ENCODE data around the gene YOD1.

YOD1 gene

GRCh38 chr1:207049974-207050391 lies 1.0 kb downstream of the YOD1 start:
- Histone ChIP-seq H3K4me1 (ENCODE audit: control insufficient read depth, low read length) (peaks cover 17% of the 10 kb centered on the region), H3K79me2 (ENCODE audit: control insufficient read depth, low read length) (peaks cover 49% of the 10 kb centered on the region), H3K4me2 (ENCODE audit: low read length) (peak overlapping the region; percentile 79), H3K4me3 (ENCODE audit: low read length) (peak overlapping the region; percentile 88), H3K36me3 (ENCODE audit: control insufficient read depth, low read length) (peaks cover 34% of the 10 kb centered on the region), H4K20me1 (ENCODE audit: control insufficient read depth, insufficient read depth, low read depth, low read length) (peaks cover 3% of the 10 kb centered on the region; the same call in 1 of the 2 replicates), H3K27ac (ENCODE audit: low read depth, low read length) (peak overlapping the region; percentile 18; the same call in 1 of the 2 replicates), H3K27me3 (ENCODE audit: control insufficient read depth, low read length) (peaks cover 35% of the 10 kb centered on the region), H3F3A (ENCODE audit: control insufficient read depth, insufficient read depth) (peaks cover 4% of the 10 kb centered on the region; the same call in 1 of the 2 replicates), H3K9me3 (ENCODE audit: control insufficient read depth, insufficient read depth, low read length) (peaks cover 4% of the 10 kb centered on the region; the same call in 1 of the 2 replicates), H3K9me2 (replicated peaks; ENCODE audit: control insufficient read depth, low read length) (no peaks in the 10 kb centered on the region)
- peak; percentile 84 for TF ChIP-seq CTCF (IDR thresholded peaks at IDR 0.05; ENCODE audit: low read depth, low read length, poor library complexity, severe bottlenecking)
- no peak for TF ChIP-seq EZH2phosphoT487 (IDR thresholded peaks at IDR 0.05; ENCODE audit: borderline replicate concordance, low read length)

- H4K20me1 ChIP-seq (ENCODE audit: control insufficient read depth, insufficient read depth, low read depth, low read length): peaks cover 3% of the 10 kb centered on the region; the same call in 1 of the 2 replicates
- peaks cover 4% of the 10 kb centered on the region; the same call in 1 of the 2 replicates for H3K9me3 ChIP-seq (ENCODE audit: control insufficient read depth, insufficient read depth, low read length)
- peaks cover 30% of the 10 kb centered on the region for H3K27me3 ChIP-seq (ENCODE audit: control insufficient read depth, low read length)
- TF ChIP-seq EZH2phosphoT487 (IDR thresholded peaks at IDR 0.05; ENCODE audit: borderline replicate concordance, low read length): no peak
- no peak for TF ChIP-seq CTCF (IDR thresholded peaks at IDR 0.05; ENCODE audit: low read depth, low read length, poor library complexity, severe bottlenecking)
- H3K9me2 ChIP-seq (replicated peaks; ENCODE audit: control insufficient read depth, low read length): no peaks in the 10 kb centered on the region
- peaks cover 49% of the 10 kb centered on the region for H3K79me2 ChIP-seq (ENCODE audit: control insufficient read depth, low read length)
- peaks cover 36% of the 10 kb centered on the region for H3K36me3 ChIP-seq (ENCODE audit: control insufficient read depth, low read length)
- peaks cover 4% of the 10 kb centered on the region; the same call in 1 of the 2 replicates for H3F3A ChIP-seq (ENCODE audit: control insufficient read depth, insufficient read depth)
- H3K4me1 ChIP-seq (ENCODE audit: control insufficient read depth, low read length): peaks cover 15% of the 10 kb centered on the region
- H3K4me2 ChIP-seq (ENCODE audit: low read length): peak overlapping the region; percentile 79
- H3K27ac ChIP-seq (ENCODE audit: low read depth, low read length): no peak overlapping the region
- peak overlapping the region; percentile 88 for H3K4me3 ChIP-seq (ENCODE audit: low read length)
Observed at GRCh38 chr1:207049514-207049913, 1.5 kb downstream of the YOD1 start.

GRCh38 chr1:207049054-207049453 lies 2.0 kb downstream of the YOD1 start:
- peaks cover 4% of the 10 kb centered on the region; the same call in 1 of the 2 replicates for H3K9me3 ChIP-seq (ENCODE audit: control insufficient read depth, insufficient read depth, low read length)
- peaks cover 30% of the 10 kb centered on the region for H3K27me3 ChIP-seq (ENCODE audit: control insufficient read depth, low read length)
- peaks cover 49% of the 10 kb centered on the region for H3K79me2 ChIP-seq (ENCODE audit: control insufficient read depth, low read length)
- H3K27ac ChIP-seq (ENCODE audit: low read depth, low read length): no peak overlapping the region
- TF ChIP-seq CTCF (IDR thresholded peaks at IDR 0.05; ENCODE audit: low read depth, low read length, poor library complexity, severe bottlenecking) (no peak), EZH2phosphoT487 (IDR thresholded peaks at IDR 0.05; ENCODE audit: borderline replicate concordance, low read length) (no peak)
- H3K4me3 ChIP-seq (ENCODE audit: low read length): no peak overlapping the region
- peaks cover 3% of the 10 kb centered on the region; the same call in 1 of the 2 replicates for H4K20me1 ChIP-seq (ENCODE audit: control insufficient read depth, insufficient read depth, low read depth, low read length)
- H3K4me1 ChIP-seq (ENCODE audit: control insufficient read depth, low read length): peaks cover 15% of the 10 kb centered on the region
- peaks cover 4% of the 10 kb centered on the region; the same call in 1 of the 2 replicates for H3F3A ChIP-seq (ENCODE audit: control insufficient read depth, insufficient read depth)
- no peaks in the 10 kb centered on the region for H3K9me2 ChIP-seq (replicated peaks; ENCODE audit: control insufficient read depth, low read length)
- no peak overlapping the region for H3K4me2 ChIP-seq (ENCODE audit: low read length)
- H3K36me3 ChIP-seq (ENCODE audit: control insufficient read depth, low read length): peaks cover 36% of the 10 kb centered on the region

All from DOHH2 (cell line).